ENCODE data around the gene TMEM218. TPM values are rescaled to one million over a fixed set of nuclear protein-coding genes. Genes with fewer than 3 reads are reported as not detected.

Gene TMEM218
- total RNA-seq, 2 donors from 2014 or later: 8.3 to 15.3 TPM

DNA sequence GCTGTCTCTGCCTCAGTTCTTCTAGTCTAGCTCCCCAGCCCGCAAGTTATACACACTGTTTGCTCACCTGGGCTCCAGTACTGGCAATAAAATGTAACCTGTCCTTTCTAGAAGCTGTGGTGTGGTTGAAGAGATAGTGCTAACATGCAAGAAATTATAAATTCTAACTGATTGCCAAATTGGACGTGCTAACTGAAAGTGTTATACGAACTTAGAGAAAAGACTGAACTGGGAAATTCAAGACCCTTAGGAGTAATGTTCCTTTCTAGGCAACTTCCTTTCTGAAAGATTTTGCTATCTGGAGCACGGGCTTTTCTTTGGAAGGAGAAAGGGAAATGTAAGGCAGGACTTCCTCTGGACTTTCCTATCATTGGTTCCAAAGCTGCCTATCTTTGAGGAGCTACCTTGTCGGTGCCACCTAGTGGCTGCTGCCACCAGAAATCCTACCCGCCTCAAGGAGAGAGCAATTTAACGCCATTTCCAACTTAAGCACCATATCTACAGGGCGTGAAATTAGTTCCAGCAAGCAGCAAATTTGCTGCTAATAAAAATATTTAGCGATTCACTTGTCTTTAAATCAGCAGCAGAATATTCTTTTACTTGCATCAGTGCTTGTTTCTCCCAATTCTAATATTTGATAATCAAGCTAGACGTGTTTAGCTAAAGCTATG is 12.7 kb upstream of the TMEM218 start:
- DNase-seq (ENCODE audit: low spot score): peak; percentile 64

DNA sequence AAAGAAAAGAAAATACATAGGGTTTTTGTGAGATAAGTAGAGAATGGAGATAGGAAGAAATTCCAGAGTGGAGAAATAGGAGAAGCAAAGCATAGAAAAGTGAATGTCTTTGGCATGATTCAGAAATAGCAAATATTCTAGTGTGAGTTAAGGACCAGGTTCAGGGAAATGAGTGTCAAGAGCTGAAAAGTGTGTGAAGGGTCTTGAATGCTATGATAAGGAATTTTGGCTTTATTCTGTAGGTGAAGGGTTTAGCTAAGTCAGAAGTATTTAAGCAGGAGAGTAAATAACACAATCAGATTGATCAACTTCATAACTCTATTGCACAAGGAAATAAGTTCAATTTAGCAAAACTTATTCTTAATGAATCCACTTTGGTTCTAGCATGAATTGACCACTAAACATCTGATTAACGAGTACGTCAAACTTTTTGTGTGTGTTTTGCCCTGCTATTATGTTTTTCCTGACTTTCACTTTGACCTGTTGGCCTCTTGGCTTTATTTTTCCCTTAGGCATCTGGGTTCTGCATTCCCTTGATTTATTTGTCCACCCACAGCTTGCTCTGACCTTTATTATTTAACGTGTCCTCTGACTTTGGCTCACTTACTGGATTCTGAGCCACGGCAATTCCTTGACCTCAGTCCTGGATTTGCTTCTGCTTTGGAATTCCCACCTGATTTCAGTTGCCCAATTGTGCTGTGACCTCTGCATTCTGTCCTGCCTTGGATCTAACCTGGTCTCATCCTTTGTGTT is 11.9 kb upstream of the TMEM218 start:
- no peak for DNase-seq (ENCODE audit: low spot score)
- TF ChIP-seq, protein P1, sequence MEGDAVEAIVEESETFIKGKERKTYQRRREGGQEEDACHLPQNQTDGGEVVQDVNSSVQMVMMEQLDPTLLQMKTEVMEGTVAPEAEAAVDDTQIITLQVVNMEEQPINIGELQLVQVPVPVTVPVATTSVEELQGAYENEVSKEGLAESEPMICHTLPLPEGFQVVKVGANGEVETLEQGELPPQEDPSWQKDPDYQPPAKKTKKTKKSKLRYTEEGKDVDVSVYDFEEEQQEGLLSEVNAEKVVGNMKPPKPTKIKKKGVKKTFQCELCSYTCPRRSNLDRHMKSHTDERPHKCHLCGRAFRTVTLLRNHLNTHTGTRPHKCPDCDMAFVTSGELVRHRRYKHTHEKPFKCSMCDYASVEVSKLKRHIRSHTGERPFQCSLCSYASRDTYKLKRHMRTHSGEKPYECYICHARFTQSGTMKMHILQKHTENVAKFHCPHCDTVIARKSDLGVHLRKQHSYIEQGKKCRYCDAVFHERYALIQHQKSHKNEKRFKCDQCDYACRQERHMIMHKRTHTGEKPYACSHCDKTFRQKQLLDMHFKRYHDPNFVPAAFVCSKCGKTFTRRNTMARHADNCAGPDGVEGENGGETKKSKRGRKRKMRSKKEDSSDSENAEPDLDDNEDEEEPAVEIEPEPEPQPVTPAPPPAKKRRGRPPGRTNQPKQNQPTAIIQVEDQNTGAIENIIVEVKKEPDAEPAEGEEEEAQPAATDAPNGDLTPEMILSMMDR (IDR thresholded peaks at IDR 0.05): no peak
- Histone ChIP-seq H3K27ac (no peak overlapping the region), H3K9me3 (no peaks in the 10 kb centered on the region), H3K4me1 (no peaks in the 10 kb centered on the region), H3K27me3 (no peaks in the 10 kb centered on the region), H3K4me3 (no peak overlapping the region), H3K36me3 (no peaks in the 10 kb centered on the region)

More for the DNA sequence above, 12.7 kb upstream of the TMEM218 start:
- H3K4me3 ChIP-seq: no peak overlapping the region
- H3K4me1 ChIP-seq: no peaks in the 10 kb centered on the region
- TF ChIP-seq, protein P1 (IDR thresholded peaks at IDR 0.05): peak in 1 of 2 donors; percentile 54
- no peaks in the 10 kb centered on the region for H3K36me3 ChIP-seq
- no peak overlapping the region for H3K27ac ChIP-seq
- no peaks in the 10 kb centered on the region for H3K27me3 ChIP-seq
- no peaks in the 10 kb centered on the region for H3K9me3 ChIP-seq

DNA sequence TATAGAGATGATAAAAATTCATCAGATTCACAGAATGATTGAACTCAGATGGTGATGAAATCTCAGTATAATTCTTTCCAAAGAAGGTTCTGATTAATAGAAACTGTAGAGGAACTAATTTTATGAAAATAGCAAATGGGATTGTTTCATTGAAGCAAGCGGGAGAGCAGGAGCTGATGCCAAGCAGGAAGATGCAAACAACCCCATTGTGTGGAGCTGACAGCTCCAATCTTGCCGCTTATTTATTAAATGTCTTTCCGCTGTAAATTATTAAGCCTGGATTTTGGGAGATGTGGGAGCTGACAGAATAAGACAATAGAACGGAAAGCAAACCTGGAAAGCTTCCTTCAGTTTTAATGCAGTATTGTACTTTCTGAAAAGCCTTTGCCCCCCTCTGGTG is 6.0 kb upstream of the TMEM218 start:
- H3K27me3 ChIP-seq: no peaks in the 10 kb centered on the region
- H3K4me1 ChIP-seq: no peaks in the 10 kb centered on the region
- TF ChIP-seq, protein P1 (IDR thresholded peaks at IDR 0.05): no peak
- no peaks in the 10 kb centered on the region for H3K9me3 ChIP-seq
- H3K4me3 ChIP-seq: no peak overlapping the region
- H3K36me3 ChIP-seq: no peaks in the 10 kb centered on the region
- H3K27ac ChIP-seq: no peak overlapping the region
- DNase-seq (ENCODE audit: low spot score): no peak

DNA sequence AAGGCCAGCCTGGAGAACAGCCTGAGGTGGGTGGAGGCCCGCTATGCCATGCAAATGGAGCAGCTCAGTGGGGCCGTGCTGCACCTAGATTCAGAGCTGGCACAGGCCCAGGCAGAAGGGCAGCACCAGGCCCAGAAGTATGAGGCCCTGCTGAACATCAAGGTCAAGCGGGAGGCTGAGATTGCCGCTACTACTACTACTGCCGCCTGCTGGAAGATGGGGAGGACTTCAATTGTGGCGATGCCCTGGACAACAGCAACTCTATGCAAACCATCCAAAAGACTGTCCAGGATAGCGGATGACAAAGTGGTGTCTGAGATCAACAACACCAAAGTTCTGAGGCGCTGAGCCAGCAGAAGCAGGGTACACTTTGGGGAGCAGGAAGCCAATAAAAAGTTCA is 3.1 kb upstream of the TMEM218 start:
- Histone ChIP-seq H3K9me3 (no peaks in the 10 kb centered on the region), H3K4me1 (peaks cover 0 to 12% of the 10 kb centered on the region in 2 donors), H3K27me3 (no peaks in the 10 kb centered on the region)

DNA sequence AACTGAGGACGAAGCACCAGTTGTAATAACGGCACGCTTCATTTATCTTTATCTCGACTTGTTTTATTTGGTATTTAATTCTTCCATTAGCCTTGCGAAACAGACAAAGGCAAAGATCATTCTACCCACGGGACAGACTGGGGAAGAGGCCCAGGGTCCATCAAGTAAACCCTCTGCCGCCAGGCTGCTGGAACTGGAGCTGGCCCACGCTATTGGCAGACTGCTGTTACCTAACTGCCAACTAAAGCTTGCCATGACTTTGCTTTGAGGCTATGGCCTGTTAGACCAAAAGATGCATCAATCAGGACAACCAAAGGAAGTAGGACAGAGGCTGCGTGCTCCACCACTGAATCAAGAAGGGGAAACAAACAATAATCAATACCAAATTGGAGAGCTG is 780 bp upstream of the TMEM218 start:
- Histone ChIP-seq H3K4me1 (peaks cover 0 to 12% of the 10 kb centered on the region in 2 donors), H3K4me3 (peak overlapping the region in 1 of 2 donors; percentile 83), H3K36me3 (no peaks in the 10 kb centered on the region), H3K27me3 (no peaks in the 10 kb centered on the region), H3K27ac (peak overlapping the region; percentile 25 to 35), H3K9me3 (no peaks in the 10 kb centered on the region)
- TF ChIP-seq, protein P1 (IDR thresholded peaks at IDR 0.05): no peak
- no peak for DNase-seq (ENCODE audit: low spot score)

More for the DNA sequence above, 3.1 kb upstream of the TMEM218 start:
- DNase-seq (ENCODE audit: low spot score): no peak
- H3K36me3 ChIP-seq: no peaks in the 10 kb centered on the region
- no peak overlapping the region for H3K4me3 ChIP-seq
- TF ChIP-seq, protein P1 (IDR thresholded peaks at IDR 0.05): no peak
- no peak overlapping the region for H3K27ac ChIP-seq

All from right atrium auricular region (tissue), 2 donors.